HepG2 (cell line): ENCODE data around the gene SIK3. TPM values are rescaled to one million over a fixed set of nuclear protein-coding genes. Genes with fewer than 3 reads are reported as not detected.

Experiments
- ARNTL ChIP-seq: sonication (generic); formaldehyde crosslinking; IDR thresholded peaks from 2 replicates; pipeline ENCODE4 v1.4.0; 2020; ENCODE audit warnings: mild to moderate bottlenecking, missing genetic modification reagents
- ATF7-NPFF ChIP-seq: sonication (generic); formaldehyde crosslinking; IDR thresholded peaks from 2 replicates; pipeline ENCODE4 v1.8.1; 2023; ENCODE audit warnings: mild to moderate bottlenecking, low read depth, missing genetic modification reagents, moderate library complexity
- GLI4 ChIP-seq: sonication (generic); formaldehyde crosslinking; IDR thresholded peaks from 2 replicates; pipeline ENCODE4 v1.5.1; 2020; ENCODE audit warnings: missing genetic modification reagents, mild to moderate bottlenecking, moderate library complexity, borderline replicate concordance
- KDM3A ChIP-seq: IDR thresholded peaks from 2 replicates; pipeline ENCODE4 v1.6.1; 2018; ENCODE audit warnings: low read depth, missing compliant biosample characterization
- KLF6 ChIP-seq: IDR thresholded peaks from 2 replicates; pipeline ENCODE4 v1.8.0; 2016; ENCODE audit warnings: missing biosample characterization, missing genetic modification reagents
- KMT2B ChIP-seq: IDR thresholded peaks from 2 replicates; pipeline ENCODE4 v1.6.1; 2016; ENCODE audit warnings: missing genetic modification reagents, missing compliant biosample characterization
- NBN ChIP-seq: fragments of 450-650 bp; conservative IDR thresholded peaks from 2 replicates; pipeline ENCODE4 v1.6.1; 2017
- NRL ChIP-seq: sonication (generic); formaldehyde crosslinking; IDR thresholded peaks from 2 replicates; pipeline ENCODE4 v1.5.0; 2020; ENCODE audit warnings: missing genetic modification reagents, mild to moderate bottlenecking, moderate library complexity, borderline replicate concordance
- PAF1 ChIP-seq: IDR thresholded peaks from 2 replicates; pipeline ENCODE4 v1.6.1; 2016; ENCODE audit warnings: missing genetic modification reagents, missing compliant biosample characterization
- RCOR2 ChIP-seq: IDR thresholded peaks from 2 replicates; pipeline ENCODE4 v1.6.1; 2016; ENCODE audit warnings: missing biosample characterization, missing genetic modification reagents
- SP5 ChIP-seq: IDR thresholded peaks from 2 replicates; pipeline ENCODE4 v1.6.1; 2016; ENCODE audit warnings: low read depth, borderline replicate concordance
- ZNF101 ChIP-seq: sonication (generic); formaldehyde crosslinking; IDR thresholded peaks from 2 replicates; pipeline ENCODE4 v1.4.0; 2020; ENCODE audit warnings: mild to moderate bottlenecking, low read depth, missing genetic modification reagents, borderline replicate concordance
- ZNF572 ChIP-seq: sonication (generic); formaldehyde crosslinking; IDR thresholded peaks from 2 replicates; pipeline ENCODE4 v1.5.1; 2020; ENCODE audit warnings: mild to moderate bottlenecking, missing genetic modification reagents
- ZNF589 ChIP-seq: sonication (generic); formaldehyde crosslinking; conservative IDR thresholded peaks from 2 replicates; pipeline ENCODE4 v1.8.0; 2022; ENCODE audit warnings: mild to moderate bottlenecking, moderate library complexity, missing genetic modification reagents
- ZNF737 ChIP-seq: sonication (generic); formaldehyde crosslinking; IDR thresholded peaks from 2 replicates; pipeline ENCODE4 v1.5.0; 2020; ENCODE audit warnings: missing genetic modification reagents, mild to moderate bottlenecking, borderline replicate concordance
- ZNF766 ChIP-seq: sonication (generic); formaldehyde crosslinking; IDR thresholded peaks from 2 replicates; pipeline ENCODE4 v1.5.0; 2020; ENCODE audit warnings: missing genetic modification reagents, borderline replicate concordance
- polyA plus RNA-seq, 8 experiments: library from polyadenylated mRNA; depleted of rRNA in 3 of 8; stranded (reverse) in 7 of 8; unstranded in 1 of 8; fragments of >200 nt; fragmentation: Illumina TruSeq in 4 of 8; extraction: Trizol in 4 of 8; gene quantifications; 2 replicates each; pipeline versions ENCODE4 v1.2.1 to v1.2.3, GENCODE V29; 2011 to 2016; ENCODE audit warnings: low read depth in 4 of 8, missing spikeins in 1 of 8, mixed read lengths in 1 of 8; ENCODE audit not compliant: insufficient read depth in 1 of 8
- total RNA-seq, 5 experiments: library from RNA; depleted of rRNA; stranded (reverse); fragments of >200 nt; fragmentation: Illumina TruSeq; extraction: Trizol; gene quantifications; 2 replicates each; pipeline ENCODE4 v1.2.3, GENCODE V29; 2016; ENCODE audit warnings: low read depth in 1 of 5
- TF ChIP-seq, protein P1 (sequence below): sonication (generic); formaldehyde crosslinking; IDR thresholded peaks from 2 replicates; pipeline ENCODE4 v1.5.1; 2020; ENCODE audit warnings: missing genetic modification reagents, mild to moderate bottlenecking, borderline replicate concordance
- TF ChIP-seq, protein P2 (sequence below): sonication (generic); formaldehyde crosslinking; IDR thresholded peaks from 2 replicates; pipeline ENCODE4 v1.4.0; 2020; ENCODE audit warnings: missing genetic modification reagents, borderline replicate concordance
- TF ChIP-seq, protein P3 (sequence below): sonication (generic); formaldehyde crosslinking; IDR thresholded peaks from 2 replicates; pipeline ENCODE4 v1.4.0; 2020; ENCODE audit warnings: missing genetic modification reagents
- TF ChIP-seq, protein P4 (sequence below): IDR thresholded peaks from 2 replicates; pipeline ENCODE4 v1.6.1; 2016; ENCODE audit warnings: missing genetic modification reagents, missing compliant biosample characterization

Gene SIK3
- total and polyA plus RNA-seq, 2 of the 13 experiments (the other 11 are each of a cell fraction or from before 2014, with no cell fraction given) = 5.7 to 9.8 TPM

DNA sequence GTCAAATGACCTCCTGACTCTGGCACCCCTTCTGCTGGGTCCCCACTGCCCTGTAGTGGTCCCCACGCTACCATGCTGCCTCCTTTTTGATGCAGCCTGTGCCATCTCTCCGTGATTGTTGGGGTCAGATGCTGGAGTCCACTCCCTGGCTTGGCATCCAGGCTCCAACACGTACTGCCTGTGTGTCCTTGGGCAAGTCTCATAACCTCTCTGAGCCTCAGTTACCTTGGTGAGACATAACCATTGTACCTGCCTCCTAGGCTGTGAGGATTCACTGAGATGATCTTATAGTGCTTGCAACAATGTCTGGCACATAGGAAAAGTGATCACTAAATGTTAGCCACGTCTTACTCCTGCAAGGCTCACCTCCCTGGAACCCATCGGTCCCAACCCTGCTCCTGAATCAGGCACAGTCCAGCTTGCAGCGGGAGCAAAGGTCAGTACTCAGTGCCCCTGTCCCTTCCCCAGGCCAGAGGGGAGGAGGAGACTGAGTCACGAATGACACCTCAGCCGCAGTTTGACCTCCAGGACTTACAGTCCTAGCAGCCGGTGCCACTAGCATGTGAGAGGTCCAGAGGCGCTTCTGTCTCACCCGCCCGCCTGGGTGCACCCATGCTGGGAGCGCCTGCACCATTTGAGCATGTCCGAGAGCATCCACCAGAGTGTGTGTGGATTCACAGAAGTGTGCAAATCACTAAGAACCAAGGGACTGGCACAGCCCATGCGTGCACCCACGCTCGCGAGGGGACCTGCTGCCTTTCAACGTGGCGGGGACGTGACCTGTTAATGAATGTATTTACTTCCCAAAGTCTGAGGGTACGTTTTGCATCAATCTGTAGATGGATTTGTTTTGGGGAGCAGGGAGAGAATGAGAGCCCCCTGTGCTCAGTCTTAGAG lies 272.1 kb downstream of the SIK3 start (continued):
- TF ChIP-seq ZNF737 (no peak), RCOR2 (CRISPR knock-in tag) (peak; percentile 67; the same call in 1 of the 2 replicates), ARNTL (no peak), ZNF101 (no peak), SP5 (CRISPR knock-in tag) (peak; percentile 63), ZNF766 (CRISPR knock-in tag) (0 out of 2 replicates have a peak, but pooled peaks have one; percentile 8), KLF6 (CRISPR knock-in tag) (no peak), ZNF572 (CRISPR knock-in tag) (no peak), KMT2B (CRISPR knock-in tag) (no peak), ZNF589 (CRISPR knock-in tag) (no peak), NRL (CRISPR knock-in tag) (peak; percentile 27; the same call in 1 of the 2 replicates), NBN (no peak), GLI4 (CRISPR knock-in tag) (0 out of 2 replicates have a peak, but pooled peaks have one; percentile 34), KDM3A (CRISPR knock-in tag) (peak; percentile 12; the same call in 1 of the 2 replicates), PAF1 (CRISPR knock-in tag) (no peak), ATF7-NPFF (CRISPR knock-in tag) (peak; percentile 54; the same call in 1 of the 2 replicates)
- TF ChIP-seq, protein P1, sequence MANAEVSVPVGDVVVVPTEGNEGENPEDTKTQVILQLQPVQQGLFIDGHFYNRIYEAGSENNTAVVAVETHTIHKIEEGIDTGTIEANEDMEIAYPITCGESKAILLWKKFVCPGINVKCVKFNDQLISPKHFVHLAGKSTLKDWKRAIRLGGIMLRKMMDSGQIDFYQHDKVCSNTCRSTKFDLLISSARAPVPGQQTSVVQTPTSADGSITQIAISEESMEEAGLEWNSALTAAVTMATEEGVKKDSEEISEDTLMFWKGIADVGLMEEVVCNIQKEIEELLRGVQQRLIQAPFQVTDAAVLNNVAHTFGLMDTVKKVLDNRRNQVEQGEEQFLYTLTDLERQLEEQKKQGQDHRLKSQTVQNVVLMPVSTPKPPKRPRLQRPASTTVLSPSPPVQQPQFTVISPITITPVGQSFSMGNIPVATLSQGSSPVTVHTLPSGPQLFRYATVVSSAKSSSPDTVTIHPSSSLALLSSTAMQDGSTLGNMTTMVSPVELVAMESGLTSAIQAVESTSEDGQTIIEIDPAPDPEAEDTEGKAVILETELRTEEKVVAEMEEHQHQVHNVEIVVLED (CRISPR knock-in tag) = no peak
- TF ChIP-seq, protein P2, sequence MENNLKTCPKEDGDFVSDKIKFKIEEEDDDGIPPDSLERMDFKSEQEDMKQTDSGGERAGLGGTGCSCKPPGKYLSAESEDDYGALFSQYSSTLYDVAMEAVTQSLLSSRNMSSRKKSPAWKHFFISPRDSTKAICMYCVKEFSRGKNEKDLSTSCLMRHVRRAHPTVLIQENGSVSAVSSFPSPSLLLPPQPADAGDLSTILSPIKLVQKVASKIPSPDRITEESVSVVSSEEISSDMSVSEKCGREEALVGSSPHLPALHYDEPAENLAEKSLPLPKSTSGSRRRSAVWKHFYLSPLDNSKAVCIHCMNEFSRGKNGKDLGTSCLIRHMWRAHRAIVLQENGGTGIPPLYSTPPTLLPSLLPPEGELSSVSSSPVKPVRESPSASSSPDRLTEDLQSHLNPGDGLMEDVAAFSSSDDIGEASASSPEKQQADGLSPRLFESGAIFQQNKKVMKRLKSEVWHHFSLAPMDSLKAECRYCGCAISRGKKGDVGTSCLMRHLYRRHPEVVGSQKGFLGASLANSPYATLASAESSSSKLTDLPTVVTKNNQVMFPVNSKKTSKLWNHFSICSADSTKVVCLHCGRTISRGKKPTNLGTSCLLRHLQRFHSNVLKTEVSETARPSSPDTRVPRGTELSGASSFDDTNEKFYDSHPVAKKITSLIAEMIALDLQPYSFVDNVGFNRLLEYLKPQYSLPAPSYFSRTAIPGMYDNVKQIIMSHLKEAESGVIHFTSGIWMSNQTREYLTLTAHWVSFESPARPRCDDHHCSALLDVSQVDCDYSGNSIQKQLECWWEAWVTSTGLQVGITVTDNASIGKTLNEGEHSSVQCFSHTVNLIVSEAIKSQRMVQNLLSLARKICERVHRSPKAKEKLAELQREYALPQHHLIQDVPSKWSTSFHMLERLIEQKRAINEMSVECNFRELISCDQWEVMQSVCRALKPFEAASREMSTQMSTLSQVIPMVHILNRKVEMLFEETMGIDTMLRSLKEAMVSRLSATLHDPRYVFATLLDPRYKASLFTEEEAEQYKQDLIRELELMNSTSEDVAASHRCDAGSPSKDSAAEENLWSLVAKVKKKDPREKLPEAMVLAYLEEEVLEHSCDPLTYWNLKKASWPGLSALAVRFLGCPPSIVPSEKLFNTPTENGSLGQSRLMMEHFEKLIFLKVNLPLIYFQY = no peak; the same call in 1 of the 2 replicates
- TF ChIP-seq, protein P3, sequence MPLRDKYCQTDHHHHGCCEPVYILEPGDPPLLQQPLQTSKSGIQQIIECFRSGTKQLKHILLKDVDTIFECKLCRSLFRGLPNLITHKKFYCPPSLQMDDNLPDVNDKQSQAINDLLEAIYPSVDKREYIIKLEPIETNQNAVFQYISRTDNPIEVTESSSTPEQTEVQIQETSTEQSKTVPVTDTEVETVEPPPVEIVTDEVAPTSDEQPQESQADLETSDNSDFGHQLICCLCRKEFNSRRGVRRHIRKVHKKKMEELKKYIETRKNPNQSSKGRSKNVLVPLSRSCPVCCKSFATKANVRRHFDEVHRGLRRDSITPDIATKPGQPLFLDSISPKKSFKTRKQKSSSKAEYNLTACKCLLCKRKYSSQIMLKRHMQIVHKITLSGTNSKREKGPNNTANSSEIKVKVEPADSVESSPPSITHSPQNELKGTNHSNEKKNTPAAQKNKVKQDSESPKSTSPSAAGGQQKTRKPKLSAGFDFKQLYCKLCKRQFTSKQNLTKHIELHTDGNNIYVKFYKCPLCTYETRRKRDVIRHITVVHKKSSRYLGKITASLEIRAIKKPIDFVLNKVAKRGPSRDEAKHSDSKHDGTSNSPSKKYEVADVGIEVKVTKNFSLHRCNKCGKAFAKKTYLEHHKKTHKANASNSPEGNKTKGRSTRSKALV = no peak
- TF ChIP-seq, protein P4, sequence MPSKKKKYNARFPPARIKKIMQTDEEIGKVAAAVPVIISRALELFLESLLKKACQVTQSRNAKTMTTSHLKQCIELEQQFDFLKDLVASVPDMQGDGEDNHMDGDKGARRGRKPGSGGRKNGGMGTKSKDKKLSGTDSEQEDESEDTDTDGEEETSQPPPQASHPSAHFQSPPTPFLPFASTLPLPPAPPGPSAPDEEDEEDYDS = no peak
